Hepatocyte (in vitro differentiated cells): Measurements from ENCODE around the gene COL4A1.
A peak's percentile ranks its signal among the peaks of the same experiment; 100 is the strongest.
"Not testable (repeated sequence)": the region's sequence is repeated elsewhere in the genome, so short reads cannot be mapped to it uniquely, and the experiment has no call there.

Experiments used
- CTCF ChIP-seq: fragments of 200-600 bp; sonication (generic); IDR thresholded peaks from 2 replicates; pipeline ENCODE4 v1.5.1; 2016; ENCODE audit warnings: antibody characterized with exemption, mild to moderate bottlenecking; ENCODE audit not compliant: poor library complexity
- EZH2 ChIP-seq: fragments of 200-600 bp; sonication (generic); IDR thresholded peaks from 2 replicates; pipeline ENCODE4 v1.6.1; 2016; ENCODE audit warnings: antibody characterized with exemption, mild to moderate bottlenecking, borderline replicate concordance
- EZH2phosphoT487 ChIP-seq: fragments of 200-600 bp; sonication (generic); IDR thresholded peaks from one replicate; pipeline ENCODE4 v1.6.1; 2018; ENCODE audit warnings: antibody characterized with exemption, mild to moderate bottlenecking, low read depth, moderate library complexity; ENCODE audit not compliant: unreplicated experiment, severe bottlenecking

GRCh38 chr13:110112379-110112778, 194.6 kb downstream of the COL4A1 start:
- peak; percentile 33 for TF ChIP-seq CTCF
- TF ChIP-seq EZH2, EZH2phosphoT487: not testable (repeated sequence)
